Retina (tissue), 1 donor: ENCODE results near the gene DYRK2.
"Not testable (repeated sequence)": the region's sequence is repeated elsewhere in the genome, so short reads cannot be mapped to it uniquely, and the experiment has no call there.

Experiments
- DNase-seq: peaks from one replicate; pipeline ENCODE4 v3.0.0-alpha.2; 2016

DYRK2 gene

DNA sequence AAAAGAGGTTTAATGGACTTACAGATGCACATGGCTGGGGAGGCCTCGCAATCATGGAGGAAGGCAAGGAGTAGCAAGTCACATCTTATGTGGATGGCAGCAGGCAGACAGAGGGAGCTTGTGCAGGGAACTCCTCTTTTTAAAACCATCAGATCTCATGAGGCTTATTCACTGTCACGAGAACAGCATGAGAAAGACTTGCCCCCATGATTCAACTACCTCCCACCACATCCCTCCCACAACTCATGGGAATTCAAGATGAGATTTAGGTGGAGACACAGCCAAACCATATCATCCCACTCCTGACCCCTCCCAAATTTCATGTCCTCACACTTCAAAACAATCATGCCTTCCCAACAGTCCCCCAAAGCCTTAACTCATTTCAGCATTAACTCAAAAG, 24.0 kb downstream of the DYRK2 start:
- not testable (repeated sequence) for DNase-seq

- not testable (repeated sequence) for DNase-seq
Measured at GRCh38 chr12:67673509-67673908, 25.0 kb downstream of the DYRK2 start.

- DNase-seq, result no peak
Measured at GRCh38 chr12:67674417-67674816, 25.9 kb downstream of the DYRK2 start.

- DNase-seq, result no peak
Measured at GRCh38 chr12:67676624-67677023, 28.1 kb downstream of the DYRK2 start.

- DNase-seq, result no peak
Measured at GRCh38 chr12:67677166-67677565, 28.6 kb downstream of the DYRK2 start.

- no peak for DNase-seq
Measured at GRCh38 chr12:67681105-67681778, 32.7 kb downstream of the DYRK2 start.

DNA sequence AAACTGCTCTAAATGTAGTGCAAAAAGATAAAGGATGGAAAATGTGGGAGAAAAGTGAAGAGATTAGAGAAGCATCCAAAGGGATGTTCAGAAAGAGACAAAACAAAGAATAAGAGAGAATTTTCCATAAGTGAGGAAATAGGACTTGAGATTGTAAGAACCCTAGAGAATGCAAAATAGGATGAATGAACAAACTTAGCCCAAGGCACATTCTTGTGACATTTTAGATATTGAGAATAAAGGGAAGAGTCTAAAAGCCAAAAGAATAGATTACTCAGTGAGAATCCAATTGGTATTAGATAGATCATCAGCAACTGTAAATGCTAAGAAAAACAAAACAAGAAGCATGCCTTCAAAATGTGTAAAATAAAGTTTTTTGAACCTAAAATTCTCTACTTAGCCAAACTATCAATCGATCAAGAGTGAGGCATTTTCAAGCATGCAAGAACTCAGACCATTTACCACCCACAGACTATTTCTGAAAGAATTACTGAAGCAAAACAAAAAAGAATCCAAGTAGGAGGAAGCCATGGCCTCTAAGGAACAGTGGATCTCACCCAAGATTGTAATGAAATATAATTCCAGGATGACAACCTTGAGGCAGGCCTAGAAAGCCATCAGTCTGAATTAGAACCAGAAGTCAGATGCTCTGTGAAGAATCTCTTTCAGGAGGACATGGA, 33.5 kb downstream of the DYRK2 start:
- DNase-seq, result no peak

DNA sequence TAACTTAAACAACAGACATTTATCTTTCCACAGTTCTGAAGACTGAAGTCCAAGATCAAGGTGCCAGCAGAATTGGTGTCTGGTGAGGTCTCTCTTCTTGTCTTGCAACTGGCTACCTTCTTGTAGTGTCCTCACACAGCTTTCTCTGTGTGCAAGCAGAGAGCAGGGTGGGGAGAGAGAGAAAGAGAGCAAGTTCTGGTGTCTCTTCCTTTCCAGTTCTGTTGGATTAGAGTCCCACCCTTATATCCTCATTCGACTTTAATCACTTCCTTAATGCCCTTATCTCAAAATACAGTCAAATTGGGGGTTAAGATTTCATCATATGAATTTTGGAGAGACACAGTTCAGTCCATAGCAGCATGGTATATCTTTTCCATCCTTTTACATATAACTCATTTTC, 40.8 kb downstream of the DYRK2 start:
- no peak for DNase-seq

GRCh38 chr12:67690656-67691055, 42.1 kb downstream of the DYRK2 start:
- no peak for DNase-seq

- DNase-seq, result no peak
Measured at GRCh38 chr12:67691220-67691619, 42.7 kb downstream of the DYRK2 start.

DNA sequence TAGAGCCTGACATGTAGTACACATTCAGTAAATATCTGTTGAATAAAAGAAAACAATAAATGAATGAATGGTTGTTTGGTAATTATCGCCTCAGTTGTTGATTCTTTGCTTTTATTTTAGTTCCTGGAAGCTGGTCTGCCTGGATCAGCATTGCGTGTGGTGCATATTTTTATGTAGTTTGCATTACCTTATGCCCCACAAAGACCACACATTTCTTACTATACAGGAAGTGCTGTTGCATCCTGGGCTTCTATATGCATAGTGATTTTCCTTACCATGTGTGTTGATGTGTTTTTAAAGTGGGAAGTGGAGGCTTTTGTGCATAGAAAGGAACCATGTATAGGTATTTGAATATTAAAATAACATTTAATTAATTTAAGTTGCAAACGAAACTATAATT, 43.6 kb downstream of the DYRK2 start:
- no peak for DNase-seq

- DNase-seq, result no peak
Measured at GRCh38 chr12:67692966-67693365, 44.4 kb downstream of the DYRK2 start.

DNA sequence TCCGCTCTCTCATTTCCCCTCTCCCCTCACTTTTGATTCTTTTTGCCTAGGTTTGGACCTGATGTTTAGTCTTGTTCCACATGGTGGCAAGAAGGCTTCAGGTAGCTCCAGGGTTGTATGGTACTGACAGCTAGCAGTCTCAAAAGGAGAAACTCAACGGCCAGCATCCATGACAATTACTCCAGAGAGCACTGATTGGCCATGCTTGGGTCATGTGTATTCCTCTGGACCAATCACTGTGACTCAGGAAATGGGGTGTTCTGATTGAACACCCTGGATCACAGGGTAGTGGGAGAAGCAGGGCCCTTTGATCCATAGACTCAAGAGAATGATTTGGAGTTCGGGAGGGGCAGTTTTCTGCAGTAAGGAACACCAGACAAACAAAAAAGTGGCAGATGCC, 45.3 kb downstream of the DYRK2 start:
- DNase-seq, result no peak

- DNase-seq, result no peak
Measured at GRCh38 chr12:67694306-67694900, 45.9 kb downstream of the DYRK2 start.

GRCh38 chr12:67695974-67696373, 47.4 kb downstream of the DYRK2 start:
- DNase-seq, result no peak

GRCh38 chr12:67697443-67697842, 48.9 kb downstream of the DYRK2 start:
- DNase-seq, result no peak

GRCh38 chr12:67697967-67698366, 49.4 kb downstream of the DYRK2 start:
- DNase-seq, result no peak

DNA sequence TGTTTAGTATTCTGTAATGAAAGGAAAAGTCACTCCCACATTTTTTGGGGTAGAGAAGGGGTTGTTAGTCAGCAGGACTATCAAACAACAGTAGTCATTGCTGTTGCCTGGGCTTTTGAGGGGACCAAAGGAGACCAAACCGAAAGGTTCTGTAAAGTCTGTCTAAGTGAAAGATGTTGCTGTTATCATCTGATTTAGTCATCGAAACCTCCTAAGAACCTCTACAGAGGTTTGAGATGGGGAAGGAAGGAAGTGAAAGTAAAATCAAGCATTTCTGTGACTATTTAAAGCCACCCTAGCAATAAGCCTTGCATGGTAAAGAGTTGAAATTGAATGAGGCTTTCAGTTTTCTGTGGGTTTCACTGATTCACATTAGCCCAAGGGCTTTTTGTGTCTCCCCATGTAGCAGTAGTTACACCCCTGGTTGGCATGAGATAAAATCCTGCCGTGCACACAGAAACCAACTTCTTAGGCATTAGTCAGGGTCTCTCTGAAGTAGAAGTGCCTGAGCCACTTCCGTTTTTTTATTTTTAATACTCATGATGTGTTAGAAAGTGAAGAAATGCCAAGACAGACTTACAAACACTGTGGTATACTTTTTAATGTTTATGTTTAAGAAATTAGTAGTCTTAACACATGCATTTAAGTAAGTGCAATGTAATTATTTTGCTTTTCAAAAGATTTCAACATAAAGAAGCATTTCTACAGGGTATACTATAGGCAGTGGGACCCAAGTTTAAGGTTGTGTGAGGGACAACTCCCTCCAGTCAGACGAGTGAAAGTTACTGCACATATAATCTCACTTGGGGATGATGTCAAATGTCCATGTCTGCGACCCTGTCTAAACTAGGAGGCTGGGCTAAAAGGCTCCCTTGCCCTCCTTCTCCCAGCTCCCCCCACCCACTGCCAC, 50.4 kb downstream of the DYRK2 start:
- no peak for DNase-seq

- DNase-seq, result no peak
Measured at GRCh38 chr12:67701121-67701520, 52.6 kb downstream of the DYRK2 start.

DNA sequence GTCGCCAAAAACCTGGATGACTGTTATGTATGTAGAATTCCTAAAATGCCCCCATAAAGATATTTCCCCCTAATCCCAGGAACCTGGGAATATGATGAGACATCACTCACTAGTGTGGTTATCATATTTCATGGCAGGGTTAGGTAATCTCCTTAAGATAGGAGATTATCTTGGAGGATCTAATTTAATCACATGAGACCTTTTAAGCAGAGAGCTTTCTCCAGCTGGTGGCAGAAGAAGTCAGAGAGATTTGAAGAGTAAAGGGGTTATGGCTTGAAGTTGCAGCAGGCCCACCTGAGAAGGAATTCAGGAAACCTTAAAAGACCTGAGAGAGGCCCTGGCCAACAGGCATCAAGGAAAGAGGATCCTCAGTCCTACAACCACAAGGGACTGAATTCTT, 53.6 kb downstream of the DYRK2 start:
- DNase-seq, result no peak

- DNase-seq, result no peak
Measured at GRCh38 chr12:67704071-67704470, 55.5 kb downstream of the DYRK2 start.

GRCh38 chr12:67705394-67706370, 57.1 kb downstream of the DYRK2 start:
- DNase-seq, result peak; percentile 16
